ENCODE measurements around the gene KIF6. TPM values are rescaled to one million over a fixed set of nuclear protein-coding genes. Genes with fewer than 3 reads are reported as not detected.

KIF6 gene
- polyA plus RNA-seq, 1 donor (not counting 4 experiments of a cell fraction or from before 2014, with no cell fraction given), result 0.14 TPM

GRCh38 chr6:39422238-39422637 is 303.0 kb downstream of the KIF6 start:
- DNase-seq (ENCODE audit: low read depth, low spot score), result no peak
- H3K36me3 ChIP-seq (ENCODE audit: control insufficient read depth in 2 of 2, extremely low read depth in 1 of 2, insufficient read depth in 2 of 2, low read length in 2 of 2), result no peaks in the 10 kb centered on the region

DNA sequence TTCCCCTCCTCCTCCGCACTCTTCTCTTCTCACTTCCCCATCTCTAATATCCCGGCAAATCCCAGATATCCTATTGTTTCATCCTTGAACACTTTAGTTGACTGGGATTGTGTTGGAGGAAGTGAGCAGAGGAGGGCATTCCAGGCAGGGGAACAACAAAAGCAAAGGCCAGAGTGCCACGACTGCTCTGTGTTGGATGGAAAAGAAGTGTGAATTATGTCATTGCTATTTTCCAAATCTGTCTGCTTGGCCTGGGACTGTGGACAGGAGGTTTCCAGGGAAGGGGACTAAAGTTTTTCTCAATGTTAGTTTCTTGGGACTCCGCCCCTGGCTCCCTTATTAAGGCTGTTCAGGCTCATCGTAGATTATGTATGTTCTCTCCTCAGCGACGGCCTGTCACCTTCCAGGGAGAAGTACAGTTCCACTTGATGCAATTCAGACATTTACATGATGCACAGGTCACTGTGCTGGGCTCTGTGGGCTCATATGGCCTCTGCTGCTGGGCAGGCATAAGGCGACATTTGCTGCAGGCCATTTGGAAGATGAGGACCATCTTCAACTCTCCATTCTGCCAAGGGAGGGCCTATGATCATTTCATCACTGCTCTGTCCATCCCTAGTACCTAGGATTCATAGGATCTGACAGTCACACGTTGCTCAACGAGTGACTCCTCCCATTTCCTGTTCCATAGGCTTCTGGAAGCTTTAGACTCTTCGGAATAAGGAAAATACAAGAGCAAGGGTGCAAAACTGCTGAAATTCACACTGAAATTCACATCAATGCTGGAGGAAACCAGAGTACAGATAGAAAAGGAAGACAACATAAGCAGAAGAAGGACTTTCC is 303.6 kb downstream of the KIF6 start:
- Histone ChIP-seq H3K4me3 (ENCODE audit: control insufficient read depth in 2 of 3, extremely low read depth in 1 of 3, insufficient read depth in 2 of 3, low read depth in 1 of 3, low read length in 3 of 3) (no peak overlapping the region), H3K27me3 (ENCODE audit: control insufficient read depth, extremely low read depth, insufficient read depth, low read length) (no peaks in the 10 kb centered on the region), H3K79me2 (ENCODE audit: control insufficient read depth, insufficient read depth, low read length) (no peaks in the 10 kb centered on the region), H3K9ac (ENCODE audit: control insufficient read depth, extremely low read depth, insufficient read depth, low read length) (no peak overlapping the region), H3K4me1 (ENCODE audit: control insufficient read depth, extremely low read depth, insufficient read depth, low read length) (peaks cover 22% of the 10 kb centered on the region), H3K9me3 (ENCODE audit: control insufficient read depth, low read depth, low read length) (no peaks in the 10 kb centered on the region), H3K9me1 (ENCODE audit: control insufficient read depth, extremely low read depth, insufficient read depth, low read length) (no peaks in the 10 kb centered on the region), H3K4me2 (ENCODE audit: control insufficient read depth, extremely low read depth, insufficient read depth, low read depth, low read length) (no peak overlapping the region), H2AFZ (ENCODE audit: control insufficient read depth, low read length) (no peak overlapping the region), H4K20me1 (ENCODE audit: control insufficient read depth, extremely low read depth, insufficient read depth, low read length) (no peaks in the 10 kb centered on the region), H3K27ac (ENCODE audit: control insufficient read depth, insufficient read depth, low read length) (no peak overlapping the region), H3K36me3 (ENCODE audit: control insufficient read depth in 2 of 2, extremely low read depth in 1 of 2, insufficient read depth in 2 of 2, low read length in 2 of 2) (no peaks in the 10 kb centered on the region)
- DNase-seq (ENCODE audit: low read depth, low spot score), result no peak
- dilution Hi-C loops (cut with MboI; ENCODE audit: extremely low pct_ligation_motif_present, low sequenced_read_pairs), result no loop called here
- TF ChIP-seq EZH2 (IDR thresholded peaks at IDR 0.05; ENCODE audit: low read length) (no peak), CTCF (optimal IDR thresholded peaks at IDR 0.05 in 1 of 3, IDR thresholded peaks at IDR 0.05 in 1 of 3, conservative IDR thresholded peaks at IDR 0.05 in 1 of 3; ENCODE audit: extremely low read depth in 1 of 3, insufficient read depth in 2 of 3, low read length in 3 of 3) (no peak)
- FAIRE-seq, result no peak

More at GRCh38 chr6:39422238-39422637, 303.0 kb downstream of the KIF6 start:
- no peaks in the 10 kb centered on the region for H3K9me3 ChIP-seq (ENCODE audit: control insufficient read depth, low read depth, low read length)
- no peak overlapping the region for H3K4me2 ChIP-seq (ENCODE audit: control insufficient read depth, extremely low read depth, insufficient read depth, low read depth, low read length)
- TF ChIP-seq EZH2 (IDR thresholded peaks at IDR 0.05; ENCODE audit: low read length), result no peak
- no peak for TF ChIP-seq CTCF (optimal IDR thresholded peaks at IDR 0.05 in 1 of 3, IDR thresholded peaks at IDR 0.05 in 1 of 3, conservative IDR thresholded peaks at IDR 0.05 in 1 of 3; ENCODE audit: extremely low read depth in 1 of 3, insufficient read depth in 2 of 3, low read length in 3 of 3)
- no peaks in the 10 kb centered on the region for H3K27me3 ChIP-seq (ENCODE audit: control insufficient read depth, extremely low read depth, insufficient read depth, low read length)
- no peaks in the 10 kb centered on the region for H4K20me1 ChIP-seq (ENCODE audit: control insufficient read depth, extremely low read depth, insufficient read depth, low read length)
- H3K9ac ChIP-seq (ENCODE audit: control insufficient read depth, extremely low read depth, insufficient read depth, low read length), result no peak overlapping the region
- no peaks in the 10 kb centered on the region for H3K9me1 ChIP-seq (ENCODE audit: control insufficient read depth, extremely low read depth, insufficient read depth, low read length)
- H3K27ac ChIP-seq (ENCODE audit: control insufficient read depth, insufficient read depth, low read length), result no peak overlapping the region
- FAIRE-seq, result no peak
- no peak overlapping the region for H3K4me3 ChIP-seq (ENCODE audit: control insufficient read depth in 2 of 3, extremely low read depth in 1 of 3, insufficient read depth in 2 of 3, low read depth in 1 of 3, low read length in 3 of 3)
- dilution Hi-C loops (cut with MboI; ENCODE audit: extremely low pct_ligation_motif_present, low sequenced_read_pairs), result no loop called here
- peaks cover 17% of the 10 kb centered on the region for H3K4me1 ChIP-seq (ENCODE audit: control insufficient read depth, extremely low read depth, insufficient read depth, low read length)
- no peaks in the 10 kb centered on the region for H3K79me2 ChIP-seq (ENCODE audit: control insufficient read depth, insufficient read depth, low read length)
- peak overlapping the region; percentile 23 for H2AFZ ChIP-seq (ENCODE audit: control insufficient read depth, low read length)
